Measurements from ENCODE around the gene BCL3. TPM values are rescaled to one million over a fixed set of nuclear protein-coding genes. Genes with fewer than 3 reads are reported as not detected.

The BCL3 gene
- total and polyA plus RNA-seq, 10 of the 15 experiments (the other 5 are each of a cell fraction or from before 2014, with no cell fraction given): 0.55 to 22.7 (median 3.6) TPM

DNA sequence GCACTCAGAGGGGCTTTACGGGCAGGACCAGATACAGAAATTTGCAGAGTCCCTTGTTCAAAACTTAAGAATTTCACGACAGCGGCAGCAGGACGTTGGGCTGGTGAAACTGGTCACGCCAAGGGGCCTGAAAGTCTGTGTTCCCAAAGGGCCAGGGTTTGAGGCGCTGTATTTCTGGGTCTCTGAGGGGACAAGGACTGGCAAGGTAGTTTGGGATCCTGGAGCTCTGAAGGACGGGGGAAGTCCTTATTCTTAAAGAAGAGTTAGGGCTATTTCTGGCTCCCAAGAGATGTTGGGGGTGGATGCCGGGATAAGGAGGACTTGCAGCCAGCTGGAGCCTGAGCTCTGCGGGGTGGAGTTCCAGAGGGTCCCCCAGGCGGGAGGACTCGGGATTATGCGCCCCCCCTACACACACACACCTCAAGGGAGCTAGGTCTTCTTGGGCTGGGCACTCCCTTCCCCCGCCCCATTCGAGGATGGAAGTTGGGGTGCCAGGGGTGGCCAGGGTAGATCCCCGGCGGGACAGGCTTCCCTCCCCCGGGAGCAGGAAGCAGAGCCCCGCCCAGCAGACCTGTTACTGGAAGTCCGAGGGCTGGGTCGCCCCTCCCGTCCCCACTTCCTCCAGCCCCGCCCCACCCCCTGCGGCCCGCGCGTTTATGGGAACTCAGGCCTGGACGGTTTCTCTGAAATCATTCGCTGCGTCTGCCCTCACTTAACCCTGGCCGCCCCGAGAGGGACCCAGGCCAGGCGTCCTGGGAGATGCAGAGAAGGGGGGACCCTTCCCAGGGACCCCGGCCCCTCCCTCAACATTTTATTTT is 5.6 kb downstream of the BCL3 start (continued):
- TF ChIP-seq, protein P1, sequence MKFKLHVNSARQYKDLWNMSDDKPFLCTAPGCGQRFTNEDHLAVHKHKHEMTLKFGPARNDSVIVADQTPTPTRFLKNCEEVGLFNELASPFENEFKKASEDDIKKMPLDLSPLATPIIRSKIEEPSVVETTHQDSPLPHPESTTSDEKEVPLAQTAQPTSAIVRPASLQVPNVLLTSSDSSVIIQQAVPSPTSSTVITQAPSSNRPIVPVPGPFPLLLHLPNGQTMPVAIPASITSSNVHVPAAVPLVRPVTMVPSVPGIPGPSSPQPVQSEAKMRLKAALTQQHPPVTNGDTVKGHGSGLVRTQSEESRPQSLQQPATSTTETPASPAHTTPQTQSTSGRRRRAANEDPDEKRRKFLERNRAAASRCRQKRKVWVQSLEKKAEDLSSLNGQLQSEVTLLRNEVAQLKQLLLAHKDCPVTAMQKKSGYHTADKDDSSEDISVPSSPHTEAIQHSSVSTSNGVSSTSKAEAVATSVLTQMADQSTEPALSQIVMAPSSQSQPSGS (IDR thresholded peaks at IDR 0.05; ENCODE audit: low read length): no peak
- 0 out of 4 replicates have a peak, but pooled peaks of 1 of the 2 experiments have one; percentile 35 for TF ChIP-seq SRF (IDR thresholded peaks at IDR 0.05; ENCODE audit: low read depth in 2 of 2, low read length in 2 of 2)
- TF ChIP-seq CHD1 (IDR thresholded peaks at IDR 0.05; ENCODE audit: low read depth, low read length): no peak
- no peak for TF ChIP-seq ASH2L (IDR thresholded peaks at IDR 0.05; ENCODE audit: borderline replicate concordance, low read depth)
- TF ChIP-seq MAX (IDR thresholded peaks at IDR 0.05; ENCODE audit: low read depth, low read length): no peak
- no peak for TF ChIP-seq SREBF1 (IDR thresholded peaks at IDR 0.05; ENCODE audit: low read length)
- no peak for TF ChIP-seq WRNIP1 (IDR thresholded peaks at IDR 0.05; ENCODE audit: borderline replicate concordance, low read depth, low read length)
- peak; percentile 15; the same call in 1 of the 2 replicates for TF ChIP-seq BACH1 (IDR thresholded peaks at IDR 0.05; ENCODE audit: borderline replicate concordance)
- TF ChIP-seq BHLHE40 (IDR thresholded peaks at IDR 0.05; ENCODE audit: borderline replicate concordance in 1 of 2, low read depth in 2 of 2, low read length in 1 of 2): peak in 1 of 2 experiments; percentile 16; a peak in 1 of 4 replicates
- peak; percentile 56; the same call in 1 of the 2 replicates for TF ChIP-seq GATAD2B (conservative IDR thresholded peaks at IDR 0.05; ENCODE audit: low read depth)
- TF ChIP-seq, protein P2, sequence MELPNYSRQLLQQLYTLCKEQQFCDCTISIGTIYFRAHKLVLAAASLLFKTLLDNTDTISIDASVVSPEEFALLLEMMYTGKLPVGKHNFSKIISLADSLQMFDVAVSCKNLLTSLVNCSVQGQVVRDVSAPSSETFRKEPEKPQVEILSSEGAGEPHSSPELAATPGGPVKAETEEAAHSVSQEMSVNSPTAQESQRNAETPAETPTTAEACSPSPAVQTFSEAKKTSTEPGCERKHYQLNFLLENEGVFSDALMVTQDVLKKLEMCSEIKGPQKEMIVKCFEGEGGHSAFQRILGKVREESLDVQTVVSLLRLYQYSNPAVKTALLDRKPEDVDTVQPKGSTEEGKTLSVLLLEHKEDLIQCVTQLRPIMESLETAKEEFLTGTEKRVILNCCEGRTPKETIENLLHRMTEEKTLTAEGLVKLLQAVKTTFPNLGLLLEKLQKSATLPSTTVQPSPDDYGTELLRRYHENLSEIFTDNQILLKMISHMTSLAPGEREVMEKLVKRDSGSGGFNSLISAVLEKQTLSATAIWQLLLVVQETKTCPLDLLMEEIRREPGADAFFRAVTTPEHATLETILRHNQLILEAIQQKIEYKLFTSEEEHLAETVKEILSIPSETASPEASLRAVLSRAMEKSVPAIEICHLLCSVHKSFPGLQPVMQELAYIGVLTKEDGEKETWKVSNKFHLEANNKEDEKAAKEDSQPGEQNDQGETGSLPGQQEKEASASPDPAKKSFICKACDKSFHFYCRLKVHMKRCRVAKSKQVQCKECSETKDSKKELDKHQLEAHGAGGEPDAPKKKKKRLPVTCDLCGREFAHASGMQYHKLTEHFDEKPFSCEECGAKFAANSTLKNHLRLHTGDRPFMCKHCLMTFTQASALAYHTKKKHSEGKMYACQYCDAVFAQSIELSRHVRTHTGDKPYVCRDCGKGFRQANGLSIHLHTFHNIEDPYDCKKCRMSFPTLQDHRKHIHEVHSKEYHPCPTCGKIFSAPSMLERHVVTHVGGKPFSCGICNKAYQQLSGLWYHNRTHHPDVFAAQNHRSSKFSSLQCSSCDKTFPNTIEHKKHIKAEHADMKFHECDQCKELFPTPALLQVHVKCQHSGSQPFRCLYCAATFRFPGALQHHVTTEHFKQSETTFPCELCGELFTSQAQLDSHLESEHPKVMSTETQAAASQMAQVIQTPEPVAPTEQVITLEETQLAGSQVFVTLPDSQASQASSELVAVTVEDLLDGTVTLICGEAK (IDR thresholded peaks at IDR 0.05; ENCODE audit: borderline replicate concordance): no peak
- no peak for TF ChIP-seq ZNF384 (IDR thresholded peaks at IDR 0.05; ENCODE audit: borderline replicate concordance, low read depth, low read length)
- TF ChIP-seq MTA3 (IDR thresholded peaks at IDR 0.05; ENCODE audit: borderline replicate concordance, low read length): no peak
- no peak for TF ChIP-seq JUNB (IDR thresholded peaks at IDR 0.05)
- TF ChIP-seq EZH2 (IDR thresholded peaks at IDR 0.05; ENCODE audit: borderline replicate concordance, control insufficient read depth, low read depth, low read length): no peak
- peak; percentile 18; the same call in 1 of the 2 replicates for TF ChIP-seq SPI1 (IDR thresholded peaks at IDR 0.05; ENCODE audit: borderline replicate concordance, insufficient read depth, low read depth, low read length)
- TF ChIP-seq MEF2A (IDR thresholded peaks at IDR 0.05; ENCODE audit: insufficient read depth, low read depth, low read length): no peak
- TF ChIP-seq MYC (IDR thresholded peaks at IDR 0.05; ENCODE audit: insufficient read depth, insufficient read length, insufficient replicate concordance, low read length, severe bottlenecking): peak; percentile 8
- peak; percentile 48; the same call in 1 of the 2 replicates for TF ChIP-seq MTA2 (IDR thresholded peaks at IDR 0.05; ENCODE audit: low read depth)
- TF ChIP-seq HDAC6 (IDR thresholded peaks at IDR 0.05; ENCODE audit: unreplicated experiment): no peak
- no peak for TF ChIP-seq RCOR1 (conservative IDR thresholded peaks at IDR 0.05; ENCODE audit: low read depth, low read length)
